Heart right ventricle (tissue), 16 donors: Measurements from ENCODE around the gene DGKI. TPM values are rescaled to one million over a fixed set of nuclear protein-coding genes. Genes with fewer than 3 reads are reported as not detected.

ENCODE experiments used
- ATAC-seq, 8 donors: fragments of 200-7000 bp; cut with Tn5 transposase; one replicate each; pipeline ENCODE4 v1.9.1; 2020; ENCODE audit warnings: mild to moderate bottlenecking in 8 of 8, moderate library complexity in 8 of 8, moderate number of reproducible peaks in 1 of 8
- DNase-seq, 2 donors: peaks; one replicate each; pipeline ENCODE4 v3.0.0-alpha.2; 2020
- H3K27ac ChIP-seq, 10 donors: fragments of 200-600 bp; sonication (generic) in 2 of 10; one replicate each; pipeline versions ENCODE4 v1.5.0 to v1.8.0; 2020 to 2022; ENCODE audit warnings: mild to moderate bottlenecking in 3 of 10
- H3K27me3 ChIP-seq, 7 donors: fragments of 200-600 bp; one replicate each; pipeline ENCODE4 v1.8.0; 2021 to 2022; ENCODE audit warnings: mild to moderate bottlenecking in 2 of 7
- H3K36me3 ChIP-seq, 9 donors: fragments of 200-600 bp; sonication (generic) in 1 of 9; one replicate each; pipeline versions ENCODE4 v1.5.0 to v1.8.0; 2020 to 2022; ENCODE audit warnings: mild to moderate bottlenecking in 2 of 9
- H3K4me1 ChIP-seq, 9 donors: fragments of 200-600 bp; sonication (generic) in 1 of 9; one replicate each; pipeline versions ENCODE4 v1.5.0 to v1.8.0; 2020 to 2022; ENCODE audit warnings: mild to moderate bottlenecking in 4 of 9
- H3K4me3 ChIP-seq, 10 donors: fragments of 200-600 bp; sonication (generic) in 2 of 10; one replicate each; pipeline versions ENCODE4 v1.5.0 to v1.8.0; 2020 to 2022; ENCODE audit warnings: mild to moderate bottlenecking in 7 of 10, moderate library complexity in 2 of 10
- H3K9me3 ChIP-seq, 11 donors: fragments of 200-600 bp in 10 of 11; sonication (generic) in 2 of 11; one replicate each; pipeline versions ENCODE4 v1.5.0 to v1.8.0; 2013 to 2022; ENCODE audit warnings: mild to moderate bottlenecking in 2 of 11, control low read depth in 1 of 11, moderate library complexity in 1 of 11
- CTCF ChIP-seq, 9 donors: fragments of 200-600 bp; sonication (generic) in 2 of 9; IDR thresholded peaks; one replicate each; pipeline versions ENCODE4 v1.5.0 to v1.8.0; 2021 to 2022; ENCODE audit warnings: antibody characterized with exemption in 9 of 9, mild to moderate bottlenecking in 5 of 9, moderate library complexity in 1 of 9
- WGBS, 2 donors: extraction: QIAGEN DNeasy Blood & Tissue Kit; methylation state at CpG; one replicate each; pipeline ENCODE4 v1.1.7; 2013; ENCODE audit warnings: inconsistent platforms in 1 of 2; 5-methylcytosine and 5-hydroxymethylcytosine counted together
- intact Hi-C, 10 donors: fragments of 100-400 bp; cut with DNase I; formaldehyde crosslinking; loops; one replicate each; pipeline versions ENCODE4 v1.11.1 to v1.14.2; 2022
- polyA plus RNA-seq, 2 donors: library from polyadenylated mRNA; stranded (reverse); fragments of 200-250 nt; gene quantifications; one replicate each; pipeline ENCODE4 v1.2.3, GENCODE V29; 2013
- total RNA-seq, 10 donors: library from RNA; stranded (reverse); fragmentation: NEBNext Ultra II Directional in 3 of 10; extraction: Animal tissue kit (Norgen Biotek cat#: 25700) in 3 of 10; gene quantifications; one replicate each; pipeline versions ENCODE4 v1.2.1 to v1.2.4, GENCODE V29; 2021 to 2023
- donor health status: Arrhythmogenic right ventricular cardiomyopathy.
- donor health status: ischemic (EF 13 %, LVEDD 7.1; RV severe dilation, severe dysfunction).
- donor health status: healthy with polysubstance abuse.
- donor health status: DM: no; HTN: yes; CAD: no.
- donor health status: DM: no; HTN: no; CAD: no.
- donor health status: ischemic (EF 25% LVEDD 6.9; RV normal size, moderate dysfunction).
- donor health status: ischemic (EF 25% LVEDD 5.7; RV mildly dilated, moderate dysfunction).
- donor health status: healthy.
- donor health status: DM: yes; HTN: yes; CAD: no.
- donor health status: Ischemic cardiomyopathy.
- donor health status: ischemic (EF 35%, LVEDD 5.7; RV mildly dilated, moderate dysfunction).
- donor health status: nonischemic (EF 11% LVEDD 7.7; RV severe dilation, severe dysfunction).
- donor health status: DM: yes; HTN: yes; CAD: no.
- donor health status: PGD.
- donor health status: ischemic (EF 29% LVEDD 5.4; RV normal size, mild dysfunction).
- donor health status: nonischemic (EF 23%, LVEDD 6.1; RV moderate dilation, normal function).

Gene DGKI
- total and polyA plus RNA-seq, 12 donors, result 0.16 to 2.6 (median 1.2) TPM

- ATAC-seq (peak in 2 of 8 donors; percentile 35 to 65), DNase-seq (no peak)
- WGBS, 2 donors, result 65 to 70% methylated on average over 7 of the region's 7 CpGs
- no peaks in the 10 kb centered on the region for H3K27me3 ChIP-seq
- H3K4me3 ChIP-seq, result no peak overlapping the region
- intact Hi-C loops, result no loop called here
- H3K36me3 ChIP-seq, result no peaks in the 10 kb centered on the region
- H3K27ac ChIP-seq, result no peak overlapping the region
- H3K9me3 ChIP-seq, result no peaks in the 10 kb centered on the region
- H3K4me1 ChIP-seq, result no peaks in the 10 kb centered on the region
- no peak for TF ChIP-seq CTCF (IDR thresholded peaks at IDR 0.05)
These were observed 176.3 kb downstream of the DGKI start for GRCh38 chr7:137670222-137671064.

- H3K27me3 ChIP-seq, result no peaks in the 10 kb centered on the region
- no peaks in the 10 kb centered on the region for H3K36me3 ChIP-seq
- no peak for TF ChIP-seq CTCF (IDR thresholded peaks at IDR 0.05)
- H3K4me3 ChIP-seq, result no peak overlapping the region
- no peak for ATAC-seq
- no peak for DNase-seq
- intact Hi-C loops, result no loop called here
- no peaks in the 10 kb centered on the region for H3K4me1 ChIP-seq
- H3K9me3 ChIP-seq, result no peaks in the 10 kb centered on the region
- no peak overlapping the region for H3K27ac ChIP-seq
- 62 to 64% methylated on average over 2 of the region's 2 CpGs for whole genome bisulfite sequencing, 2 donors
These were observed 177.1 kb downstream of the DGKI start for GRCh38 chr7:137669706-137670105.

- DNase-seq (no peak), ATAC-seq (peak in 5 of 8 donors; percentile 31 to 61 (median 47))
- no peaks in the 10 kb centered on the region for H3K27me3 ChIP-seq
- no peak for TF ChIP-seq CTCF (IDR thresholded peaks at IDR 0.05)
- no peaks in the 10 kb centered on the region for H3K36me3 ChIP-seq
- intact Hi-C loops, result no loop called here
- 42 to 47% methylated on average over 2 of the region's 2 CpGs for WGBS, 2 donors
- H3K4me1 ChIP-seq, result no peaks in the 10 kb centered on the region
- no peak overlapping the region for H3K4me3 ChIP-seq
- H3K9me3 ChIP-seq, result no peaks in the 10 kb centered on the region
- H3K27ac ChIP-seq, result no peak overlapping the region
These were observed 178.4 kb downstream of the DGKI start for GRCh38 chr7:137668404-137668803.

- WGBS, 2 donors, result 71 to 80% methylated on average over 5 of the region's 5 CpGs
- Histone ChIP-seq H3K9me3 (no peaks in the 10 kb centered on the region), H3K27me3 (no peaks in the 10 kb centered on the region), H3K27ac (no peak overlapping the region), H3K36me3 (no peaks in the 10 kb centered on the region), H3K4me1 (no peaks in the 10 kb centered on the region), H3K4me3 (no peak overlapping the region)
- ATAC-seq (no peak), DNase-seq (no peak)
- no peak for TF ChIP-seq CTCF (IDR thresholded peaks at IDR 0.05)
- intact Hi-C loops, result no loop called here
These were observed 179.0 kb downstream of the DGKI start for GRCh38 chr7:137667633-137668387.
